Measurements from ENCODE around the gene PEX26.
"Not testable (repeated sequence)": the region's sequence is repeated elsewhere in the genome, so short reads cannot be mapped to it uniquely, and the experiment has no call there.

PEX26 gene

GRCh38 chr22:18071968-18072310, 5.9 kb upstream of the PEX26 start:
- DNase-seq: no peak

DNA sequence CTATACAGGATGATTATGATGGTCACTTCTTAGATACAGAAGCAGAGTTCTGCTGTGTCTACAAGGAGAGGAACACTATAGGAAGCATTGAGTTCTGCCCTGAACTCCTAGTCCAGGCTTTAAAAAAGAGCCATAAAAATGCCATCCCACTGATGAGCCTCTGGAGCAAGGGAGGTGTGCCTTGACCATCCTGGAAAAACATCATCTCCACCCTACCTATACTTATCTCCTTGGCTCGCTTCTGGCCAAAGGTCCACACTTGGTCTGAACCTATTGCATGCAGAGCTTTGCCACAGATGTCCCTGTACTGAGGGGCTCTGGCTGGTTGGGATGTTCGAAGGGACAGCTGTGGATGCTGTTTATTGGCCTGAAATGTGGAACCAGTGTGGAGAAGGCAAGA, 4.3 kb upstream of the PEX26 start:
- no peak for DNase-seq

DNA sequence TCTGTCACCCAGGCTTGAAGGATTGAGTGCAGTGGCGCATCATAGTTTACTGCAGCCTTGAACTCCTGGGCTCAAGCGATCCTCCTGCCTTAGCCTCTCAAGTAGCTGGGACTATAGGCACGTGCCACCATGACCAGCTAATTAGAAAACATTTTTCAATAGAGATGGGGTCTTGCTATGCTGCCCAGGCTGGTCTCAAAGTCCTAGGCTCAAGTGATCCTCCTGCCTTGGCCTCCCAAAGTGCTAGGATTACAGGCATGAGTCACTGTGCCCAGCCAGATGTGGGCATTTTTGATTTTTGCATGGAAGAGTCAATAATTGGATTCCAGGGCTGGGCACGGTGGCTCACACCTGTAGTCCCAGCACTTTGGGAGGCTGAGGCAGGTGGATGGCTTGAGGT, 3.9 kb upstream of the PEX26 start:
- not testable (repeated sequence) for DNase-seq

GRCh38 chr22:18075101-18075719, 2.6 kb upstream of the PEX26 start:
- DNase-seq: no peak

DNA sequence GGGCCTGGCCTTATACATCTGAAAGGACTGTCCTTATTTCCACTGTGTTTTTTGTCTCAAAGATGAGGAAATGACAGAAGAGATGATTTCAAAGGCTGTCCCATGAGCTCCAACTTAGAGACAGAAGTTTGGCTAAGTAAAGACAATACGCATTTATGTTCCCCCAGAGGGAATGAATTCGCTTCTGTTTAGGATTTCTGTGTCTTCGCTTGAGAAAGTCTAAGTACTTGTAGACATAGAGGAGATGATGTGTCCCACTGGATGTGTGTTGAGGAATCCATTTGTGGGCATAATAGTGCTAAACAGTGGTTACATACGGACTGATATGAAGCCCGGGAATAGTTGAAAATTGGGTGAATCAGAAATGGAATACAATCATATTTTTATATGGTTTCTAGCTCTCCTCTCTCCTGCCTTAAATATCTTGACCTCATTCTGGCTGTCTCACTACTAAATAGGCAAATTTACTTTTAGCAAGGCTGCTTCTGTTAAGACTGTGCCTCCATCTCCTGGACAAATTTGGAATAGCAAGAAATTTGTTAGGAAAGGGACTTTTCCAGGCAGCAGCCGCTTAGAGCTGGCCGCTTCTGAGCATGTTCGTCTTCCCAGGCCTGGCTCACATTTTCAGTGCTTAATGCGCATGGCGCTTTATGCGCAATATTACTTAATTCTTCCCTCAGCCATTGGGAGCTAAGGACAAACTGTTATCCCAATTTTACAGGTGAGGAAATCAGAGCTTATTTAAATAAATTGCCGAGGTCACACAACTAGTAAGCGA, 1.9 kb upstream of the PEX26 start:
- DNase-seq: peak; percentile 98

DNA sequence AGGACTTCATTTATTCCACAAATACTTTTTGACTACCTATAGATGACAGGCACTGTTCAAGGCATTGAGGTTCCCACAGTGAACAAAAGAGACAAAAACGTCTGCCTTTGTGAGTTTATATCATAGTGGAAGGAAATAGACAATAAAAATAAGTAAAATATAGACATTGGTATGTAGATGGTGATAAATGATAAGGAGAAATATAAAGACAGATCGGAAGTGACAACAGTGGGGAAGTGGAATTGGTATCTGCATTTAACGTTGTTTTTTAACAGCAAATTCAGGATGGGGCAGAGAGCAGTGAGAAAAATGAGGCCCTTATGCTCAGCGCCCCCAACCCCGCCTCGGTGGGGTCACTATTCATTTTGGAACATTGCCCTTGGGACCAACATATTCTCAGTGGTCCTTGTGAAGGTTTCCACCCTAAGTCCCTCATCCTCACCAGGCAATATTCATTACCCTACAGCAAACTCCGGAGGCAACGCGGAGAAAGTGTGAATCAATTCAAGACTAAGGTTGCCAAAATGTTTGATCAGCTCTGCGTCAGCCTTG, 627 bp upstream of the PEX26 start:
- DNase-seq: no peak

DNA sequence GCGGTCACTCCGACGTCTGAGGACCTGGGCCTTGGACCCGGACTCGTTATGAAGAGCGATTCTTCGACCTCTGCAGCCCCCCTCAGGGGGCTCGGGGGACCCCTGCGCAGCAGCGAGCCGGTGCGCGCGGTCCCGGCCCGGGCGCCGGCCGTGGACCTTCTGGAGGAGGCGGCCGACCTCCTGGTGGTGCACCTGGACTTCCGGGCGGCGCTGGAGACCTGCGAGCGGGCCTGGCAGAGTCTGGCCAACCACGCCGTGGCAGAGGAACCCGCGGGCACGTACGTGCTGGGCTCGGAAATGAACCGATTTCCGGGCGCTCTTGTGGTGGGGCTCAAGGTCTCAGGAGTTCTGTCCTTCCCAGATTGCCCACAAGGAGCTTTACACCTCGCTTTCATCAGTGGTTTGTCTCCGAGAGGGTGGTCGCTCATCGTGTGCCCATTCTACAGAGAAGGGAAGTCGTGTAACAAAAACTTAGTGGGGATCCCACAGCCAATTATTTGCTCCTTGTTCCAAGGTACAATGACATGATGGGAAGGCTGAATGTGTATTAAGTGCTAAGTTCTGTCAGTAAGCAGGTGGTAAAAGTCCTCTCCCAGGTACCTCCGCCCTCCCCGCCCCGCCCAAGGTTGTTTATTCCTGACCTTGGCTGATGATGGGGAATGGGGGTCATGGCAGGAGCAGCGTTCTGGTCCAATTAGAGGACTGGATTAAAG, 695 bp downstream of the PEX26 start:
- DNase-seq: peak; percentile 34

GRCh38 chr22:18079706-18080233, 2.0 kb downstream of the PEX26 start:
- DNase-seq: no peak

DNA sequence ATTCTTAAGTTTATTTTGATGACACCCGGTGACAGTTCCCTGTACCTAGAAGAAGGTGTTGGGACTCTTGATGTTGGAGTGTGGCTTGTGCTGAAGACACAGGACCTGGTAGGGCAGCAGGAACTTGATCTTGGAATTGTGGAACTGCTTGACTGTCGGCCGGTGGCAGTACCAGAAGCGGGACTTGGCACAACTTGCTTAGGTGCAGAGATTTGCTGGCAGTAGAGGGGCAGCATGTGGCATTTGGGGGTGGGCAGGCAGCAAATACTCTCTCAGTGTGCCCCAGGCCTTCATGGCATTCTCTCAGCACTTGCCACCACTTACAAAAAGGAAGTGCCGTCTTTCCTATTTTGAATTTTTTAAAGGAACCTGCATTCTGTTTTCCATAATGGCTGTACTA, 3.6 kb downstream of the PEX26 start:
- no peak for DNase-seq

DNA sequence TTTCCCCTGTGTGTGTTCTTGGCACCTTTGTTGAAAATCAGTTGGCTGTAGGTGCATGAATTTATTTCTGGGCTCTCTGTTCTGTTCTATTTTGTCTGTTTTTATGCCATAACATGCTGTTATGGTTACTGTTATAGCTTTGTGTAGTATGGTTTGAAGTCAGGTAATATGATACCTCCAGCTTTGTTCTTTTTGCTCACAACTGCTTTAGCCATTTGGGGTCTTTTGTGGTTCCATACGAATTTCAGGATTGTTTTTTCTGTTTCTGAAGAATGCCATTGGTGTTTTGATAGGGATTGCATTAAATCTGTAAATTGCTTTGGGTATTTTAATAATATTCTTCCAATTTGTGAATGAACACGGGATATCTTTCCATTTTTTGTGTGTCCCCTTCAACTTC, 4.7 kb downstream of the PEX26 start:
- no peak for DNase-seq

DNA sequence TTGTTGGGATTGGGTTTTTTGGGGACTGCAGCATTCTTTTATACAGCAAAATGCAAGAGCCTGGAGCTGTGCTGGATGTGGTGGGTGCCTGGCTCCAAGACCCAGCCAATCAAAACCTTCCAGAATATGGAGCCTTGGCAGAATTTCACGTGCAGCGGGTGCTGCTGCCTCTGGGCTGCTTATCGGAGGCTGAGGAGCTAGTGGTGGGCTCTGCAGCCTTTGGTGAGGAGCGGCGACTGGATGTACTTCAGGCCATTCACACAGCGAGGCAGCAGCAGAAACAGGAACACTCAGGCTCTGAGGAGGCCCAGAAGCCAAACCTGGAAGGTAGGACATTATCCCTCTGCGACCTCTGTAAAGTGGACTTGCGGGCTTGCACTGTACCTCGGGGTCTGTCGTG, 5.6 kb downstream of the PEX26 start:
- no peak for DNase-seq

- no peak for DNase-seq
Measured at GRCh38 chr22:18085188-18085587, 7.4 kb downstream of the PEX26 start.

DNA sequence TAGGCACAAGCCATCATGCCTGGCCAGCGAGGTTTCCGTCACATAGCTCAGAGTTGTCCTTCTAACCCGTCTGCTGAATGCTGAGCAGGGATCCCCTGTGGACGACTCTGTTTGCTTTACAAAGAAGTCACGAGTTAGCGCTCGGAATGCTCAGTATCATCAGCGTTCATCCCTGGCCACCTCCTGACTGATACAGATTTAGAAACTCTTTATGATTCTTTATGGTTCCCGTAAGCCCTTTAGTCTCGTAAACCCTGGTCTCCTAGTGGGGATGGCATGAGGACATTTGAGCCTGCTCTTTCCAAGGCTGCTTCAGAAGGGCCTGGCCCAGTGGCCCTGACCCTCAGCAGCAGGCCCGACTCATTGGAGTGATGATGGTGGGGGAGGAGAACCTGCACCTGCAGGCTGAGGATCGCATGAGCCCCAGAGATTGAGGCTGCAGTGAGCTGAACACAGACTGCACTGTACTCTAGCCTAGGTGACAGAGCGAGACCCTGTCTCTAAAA, 9.6 kb downstream of the PEX26 start:
- DNase-seq: no peak

GRCh38 chr22:18088825-18089568, 11.2 kb downstream of the PEX26 start:
- DNase-seq: no peak

- no peak for DNase-seq
Measured at GRCh38 chr22:18090286-18090685, 12.5 kb downstream of the PEX26 start.

DNA sequence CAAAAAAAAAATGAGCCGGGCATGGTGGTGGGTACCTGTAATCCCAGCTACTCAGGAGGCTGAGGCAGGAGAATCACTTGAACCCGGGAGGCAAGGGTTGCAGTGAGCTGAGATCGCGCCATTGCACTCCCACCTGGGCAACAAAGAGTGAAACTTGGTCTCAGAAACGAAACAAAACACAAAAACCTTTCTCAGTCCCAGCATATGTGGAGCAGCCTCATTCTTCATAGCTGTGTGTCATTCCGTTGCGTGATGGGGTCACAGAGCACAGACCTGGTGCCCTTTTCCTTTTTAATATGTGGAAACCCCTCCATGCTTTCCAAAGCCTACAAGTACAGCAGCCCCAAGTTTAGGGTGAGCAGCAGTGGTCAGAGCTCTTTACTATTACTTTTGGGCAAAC, 13.7 kb downstream of the PEX26 start:
- no peak for DNase-seq

DNA sequence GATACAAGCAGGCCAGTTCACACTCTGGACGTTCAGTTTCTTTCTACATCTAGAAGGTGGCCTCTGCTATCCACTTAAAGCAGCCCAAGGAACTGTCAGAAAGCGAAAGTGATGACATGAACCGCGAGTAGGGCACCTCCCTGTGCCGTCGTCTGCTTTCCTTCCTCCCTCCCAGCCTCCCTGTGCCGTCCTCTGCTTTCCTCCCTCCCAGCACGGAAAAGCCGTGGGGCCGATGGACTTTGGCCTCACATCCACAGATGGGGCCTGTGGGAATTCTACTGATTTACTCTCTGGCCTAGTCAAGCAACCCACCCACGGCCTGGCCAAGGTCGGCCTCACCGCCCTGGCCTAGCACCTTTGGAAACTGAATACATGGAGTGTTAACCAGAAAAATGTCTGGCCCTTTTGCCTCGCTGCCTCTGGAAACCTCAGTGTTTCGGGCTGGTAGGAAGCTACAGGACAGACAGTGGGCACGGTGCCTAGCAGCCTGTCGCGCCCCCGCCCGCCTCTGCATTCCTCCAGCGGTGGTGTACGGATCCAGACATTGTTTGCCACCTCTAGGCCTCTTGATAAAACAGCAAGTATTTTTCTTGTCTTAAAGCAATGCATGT, 14.2 kb downstream of the PEX26 start:
- no peak for DNase-seq

GRCh38 chr22:18093661-18094060, 15.9 kb downstream of the PEX26 start:
- DNase-seq: no peak

- no peak for DNase-seq
Measured at GRCh38 chr22:18095101-18095805, 17.5 kb downstream of the PEX26 start.

GRCh38 chr22:18096823-18097222, 19.0 kb downstream of the PEX26 start:
- no peak for DNase-seq

DNA sequence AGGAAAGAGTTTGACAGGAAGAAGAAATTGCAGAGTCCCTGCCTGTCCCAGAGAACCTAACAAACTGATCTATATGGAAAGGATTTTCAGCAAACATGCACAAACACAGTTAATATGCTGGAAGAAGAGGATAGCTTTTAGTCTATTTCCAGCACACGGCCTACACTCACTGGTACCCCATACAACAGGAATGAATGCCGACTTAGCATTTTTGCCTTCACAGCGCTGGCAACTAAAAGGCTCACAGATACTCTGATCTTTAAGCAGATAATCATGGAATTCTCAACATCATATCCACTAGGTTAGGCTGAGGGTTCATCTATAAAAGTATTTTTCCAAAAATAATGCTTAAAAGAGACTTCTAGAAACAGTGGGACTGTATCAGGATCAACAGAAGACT, 23.0 kb downstream of the PEX26 start:
- DNase-seq: no peak

GRCh38 chr22:18101536-18101935, 23.7 kb downstream of the PEX26 start:
- DNase-seq: no peak

Measured in eye (tissue), 1 donor.